GM13977 (cell line): Measurements from ENCODE around the gene BICC1.

ENCODE experiments used
- DNase-seq: peaks from one replicate; pipeline ENCODE4 v3.0.0; 2012; ENCODE audit warnings: low spot score
- CTCF ChIP-seq: IDR thresholded peaks from 2 replicates; pipeline ENCODE4 v1.5.1; 2012; ENCODE audit warnings: mild to moderate bottlenecking, control low read depth; ENCODE audit not compliant: insufficient read depth; ENCODE audit errors: extremely low read depth, missing control alignments
- in situ Hi-C: fragments of 300-500 bp; cut with MboI; formaldehyde crosslinking; loops from one replicate; pipeline ENCODE4 v1.12.0; 2022; ENCODE audit warnings: low sequenced_read_pairs, low pct_unique_long_range_greater_than_20kb, mixed read lengths, inconsistent platforms; ENCODE audit not compliant: unreplicated experiment

The BICC1 gene

DNA sequence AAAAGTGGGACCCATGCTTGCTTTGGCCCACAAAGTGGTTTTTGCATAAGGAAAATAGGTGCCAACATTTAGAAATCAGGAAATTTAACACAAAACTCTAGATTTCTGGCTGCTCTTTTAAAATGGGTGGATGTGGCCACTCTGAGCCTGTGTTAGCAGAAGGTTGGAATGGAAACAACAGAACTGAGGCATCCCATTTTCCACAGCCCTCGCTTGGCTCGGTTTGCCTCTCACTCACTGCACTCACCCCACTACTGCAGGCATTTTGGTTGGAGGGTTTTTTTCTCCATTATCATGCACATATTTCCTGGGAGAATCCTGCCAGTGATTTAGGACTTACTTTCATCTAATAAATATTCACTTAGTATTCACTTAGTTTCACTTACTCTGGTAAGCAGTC lies 178.9 kb downstream of the BICC1 start:
- no peak for DNase-seq
- TF ChIP-seq CTCF: no peak

DNA sequence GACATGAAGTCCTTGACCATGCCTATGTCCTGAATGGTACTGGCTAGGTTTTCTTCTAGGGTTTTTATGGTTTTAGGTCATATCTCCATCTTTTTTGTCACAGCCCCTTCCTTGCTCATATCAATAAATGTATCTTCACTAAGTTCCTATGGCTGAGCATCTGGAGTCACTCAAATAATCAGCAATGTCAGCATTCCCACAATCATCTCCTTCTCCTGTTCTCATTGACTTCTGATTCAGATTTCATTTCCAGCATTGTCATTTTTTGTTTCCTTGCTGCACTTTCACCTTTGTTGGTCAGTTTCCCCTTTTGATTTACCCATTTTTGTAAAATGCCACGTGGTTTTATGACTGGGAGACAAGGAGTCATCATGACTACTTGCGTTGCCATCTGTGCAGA lies 181.2 kb downstream of the BICC1 start:
- TF ChIP-seq CTCF: no peak
- no peak for DNase-seq
- in situ Hi-C loops: no loop called here

More for the DNA sequence above, 178.9 kb downstream of the BICC1 start:
- in situ Hi-C loops: no loop called here

- in situ Hi-C loops: no loop called here
- TF ChIP-seq CTCF: no peak
- DNase-seq: no peak
Observed at GRCh38 chr10:58695022-58695421, 182.3 kb downstream of the BICC1 start.

- TF ChIP-seq CTCF: no peak
- no peak for DNase-seq
- in situ Hi-C loops: no loop called here
Observed at GRCh38 chr10:58696736-58697135, 184.1 kb downstream of the BICC1 start.

- TF ChIP-seq CTCF: no peak
- in situ Hi-C loops: no loop called here
- DNase-seq: no peak
Observed at GRCh38 chr10:58697691-58698090, 185.0 kb downstream of the BICC1 start.

DNA sequence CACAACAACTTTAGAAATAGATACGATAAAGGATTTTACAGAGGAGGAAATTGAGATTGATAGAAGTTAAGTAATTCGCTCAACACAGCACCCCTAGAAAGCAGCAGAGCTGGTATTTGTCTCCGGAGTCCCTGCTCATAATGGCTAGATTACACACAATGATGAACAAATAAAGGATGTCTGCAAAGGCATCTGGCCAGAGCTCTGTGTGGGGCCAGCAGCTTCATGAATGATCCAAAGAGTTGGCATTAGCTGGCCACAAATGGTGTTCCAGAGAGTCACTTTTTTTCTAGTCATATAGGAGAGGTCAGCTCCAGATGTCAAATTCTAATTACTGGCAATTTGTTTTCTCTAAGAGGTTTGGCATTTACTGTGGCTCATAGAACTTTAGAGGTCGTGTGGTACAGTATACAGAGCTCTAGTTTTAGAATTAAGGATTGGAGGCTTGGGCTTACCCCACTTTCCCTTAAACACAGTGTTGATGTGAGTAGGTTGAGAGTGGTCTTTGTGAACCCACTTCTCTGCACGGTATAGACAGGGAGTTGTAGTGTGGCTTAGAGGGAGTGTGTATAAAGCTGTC lies 186.2 kb downstream of the BICC1 start:
- DNase-seq: no peak
- no peak for TF ChIP-seq CTCF
- in situ Hi-C loops: no loop called here

- in situ Hi-C loops: no loop called here
- TF ChIP-seq CTCF: no peak
- no peak for DNase-seq
Observed at GRCh38 chr10:58700591-58700990, 187.9 kb downstream of the BICC1 start.
